ENCODE measurements around the gene KCNQ2. TPM values are rescaled to one million over a fixed set of nuclear protein-coding genes. Genes with fewer than 3 reads are reported as not detected.

The KCNQ2 gene
- total and polyA plus RNA-seq, 2 experiments from 2014 or later = 68.5 to 92.4 TPM

GRCh38 chr20:63429992-63430391, 42.5 kb downstream of the KCNQ2 start:
- Histone ChIP-seq H3F3A (replicated peaks; ENCODE audit: low read depth) (peaks cover 20% of the 10 kb centered on the region; the same call in 1 of the 2 replicates), H3K4me2 (no peak overlapping the region), H3K4me1 (ENCODE audit: insufficient read depth) (peaks cover 4% of the 10 kb centered on the region; the same call in 1 of the 2 replicates), H3K36me3 (ENCODE audit: insufficient read depth) (no peaks in the 10 kb centered on the region), H3K4me3 (no peak overlapping the region), H2AFZ (no peak overlapping the region), H3K27me3 (ENCODE audit: insufficient read depth) (no peaks in the 10 kb centered on the region), H4K20me1 (replicated peaks; ENCODE audit: insufficient read depth) (no peaks in the 10 kb centered on the region), H3K79me2 (replicated peaks; ENCODE audit: insufficient read depth) (no peaks in the 10 kb centered on the region), H3K27ac (ENCODE audit: low read depth) (no peak overlapping the region), H3K9me2 (ENCODE audit: insufficient read depth) (no peaks in the 10 kb centered on the region)
- no peak overlapping the region for H3K27ac Mint-ChIP-seq
- TF ChIP-seq ZNF462 (CRISPR knock-in tag; IDR thresholded peaks at IDR 0.05) = no peak
- H3K27me3 Mint-ChIP-seq (ENCODE audit: insufficient read depth, low read depth, poor library complexity) = peaks cover 23% of the 10 kb centered on the region
- peaks cover 3% of the 10 kb centered on the region for H3K9me3 Mint-ChIP-seq
- peaks cover 20% of the 10 kb centered on the region for H3K4me1 Mint-ChIP-seq
- no peak overlapping the region for H3K4me3 Mint-ChIP-seq
- DNase-seq (ENCODE audit: low spot score) (no peak), ATAC-seq (no peak)
- H3K36me3 Mint-ChIP-seq (ENCODE audit: low read depth) = peaks cover 18% of the 10 kb centered on the region

- ATAC-seq (no peak), DNase-seq (ENCODE audit: low spot score) (no peak)
- H2AFZ ChIP-seq = no peak overlapping the region
- H3K27ac ChIP-seq (ENCODE audit: low read depth) = no peak overlapping the region
- no peak overlapping the region for H3K4me3 Mint-ChIP-seq
- no peak overlapping the region for H3K4me2 ChIP-seq
- H3K36me3 ChIP-seq (ENCODE audit: insufficient read depth) = no peaks in the 10 kb centered on the region
- no peaks in the 10 kb centered on the region for H3K79me2 ChIP-seq (replicated peaks; ENCODE audit: insufficient read depth)
- H3K4me1 ChIP-seq (ENCODE audit: insufficient read depth) = no peaks in the 10 kb centered on the region
- no peaks in the 10 kb centered on the region for H3K9me2 ChIP-seq (ENCODE audit: insufficient read depth)
- H3K4me1 Mint-ChIP-seq = peaks cover 10% of the 10 kb centered on the region
- no peaks in the 10 kb centered on the region for H4K20me1 ChIP-seq (replicated peaks; ENCODE audit: insufficient read depth)
- H3K4me3 ChIP-seq = no peak overlapping the region
- peaks cover 3% of the 10 kb centered on the region for H3K9me3 Mint-ChIP-seq
- H3K36me3 Mint-ChIP-seq (ENCODE audit: low read depth) = peaks cover 23% of the 10 kb centered on the region
- H3F3A ChIP-seq (replicated peaks; ENCODE audit: low read depth) = peaks cover 15% of the 10 kb centered on the region; the same call in 1 of the 2 replicates
- TF ChIP-seq EZH2 (IDR thresholded peaks at IDR 0.05; ENCODE audit: low read depth, unreplicated experiment) = no peak
- no peak for TF ChIP-seq STAT1 (IDR thresholded peaks at IDR 0.05; ENCODE audit: unreplicated experiment)
- TF ChIP-seq JUNB (IDR thresholded peaks at IDR 0.05; ENCODE audit: unreplicated experiment) = no peak
- TF ChIP-seq EZH2phosphoT487 (IDR thresholded peaks at IDR 0.05; ENCODE audit: unreplicated experiment) = no peak
- TF ChIP-seq ZNF331 (CRISPR knock-in tag; IDR thresholded peaks at IDR 0.05; ENCODE audit: low read depth) = no peak
- TF ChIP-seq POLR2AphosphoS5 (IDR thresholded peaks at IDR 0.05; ENCODE audit: low read depth) = no peak
- no peak for TF ChIP-seq CTCF (conservative IDR thresholded peaks at IDR 0.05; ENCODE audit: low read depth in 2 of 2)
- TF ChIP-seq ZNF114 (CRISPR knock-in tag; IDR thresholded peaks at IDR 0.05) = no peak
- TF ChIP-seq NANOG (IDR thresholded peaks at IDR 0.05; ENCODE audit: borderline replicate concordance) = no peak
- TF ChIP-seq CREB1 (CRISPR knock-in tag; IDR thresholded peaks at IDR 0.05; ENCODE audit: low read depth) = no peak
- TF ChIP-seq ETS1 (IDR thresholded peaks at IDR 0.05) = no peak
- peaks cover 14% of the 10 kb centered on the region for H3K27me3 Mint-ChIP-seq (ENCODE audit: insufficient read depth, low read depth, poor library complexity)
- no peaks in the 10 kb centered on the region for H3K27me3 ChIP-seq (ENCODE audit: insufficient read depth)
- H3K27ac Mint-ChIP-seq = no peak overlapping the region
Observed at GRCh38 chr20:63428906-63429575, 43.4 kb downstream of the KCNQ2 start.

Measured in GM23338 (cell line).